HG03460 (cell line): ENCODE data around the gene CSNK2A3.

ENCODE experiments used
- ATAC-seq: cut with Tn5 transposase; IDR thresholded peaks from one replicate; pipeline ENCODE4 v1.9.1; 2021; ENCODE audit not compliant: unreplicated experiment

Gene CSNK2A3

GRCh38 chr11:11338304-11338703 is 14.7 kb downstream of the CSNK2A3 start:
- ATAC-seq, result no peak

GRCh38 chr11:11336664-11337063 is 16.4 kb downstream of the CSNK2A3 start:
- ATAC-seq, result no peak

DNA sequence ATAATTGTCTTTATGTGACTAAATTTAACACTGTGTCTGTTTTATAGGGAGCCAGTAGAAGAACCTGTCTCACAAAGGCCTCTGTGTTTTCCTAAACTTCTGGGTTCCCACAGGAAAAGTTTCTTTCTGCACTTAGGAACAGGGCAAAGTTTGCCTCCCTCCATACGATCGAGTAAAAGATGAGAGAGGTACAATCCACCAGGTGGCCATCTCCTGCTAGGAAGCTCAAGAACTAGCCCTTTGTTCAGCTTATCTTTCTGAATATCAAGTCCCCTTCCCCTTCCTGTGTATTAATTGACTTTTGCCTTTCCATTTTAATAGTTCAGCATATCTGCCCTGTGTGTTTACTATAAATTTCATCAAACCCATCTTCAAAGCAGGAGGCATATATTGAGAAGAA is 18.0 kb downstream of the CSNK2A3 start:
- ATAC-seq, result no peak

- ATAC-seq, result no peak
These were observed 18.4 kb downstream of the CSNK2A3 start for GRCh38 chr11:11334607-11335006.

DNA sequence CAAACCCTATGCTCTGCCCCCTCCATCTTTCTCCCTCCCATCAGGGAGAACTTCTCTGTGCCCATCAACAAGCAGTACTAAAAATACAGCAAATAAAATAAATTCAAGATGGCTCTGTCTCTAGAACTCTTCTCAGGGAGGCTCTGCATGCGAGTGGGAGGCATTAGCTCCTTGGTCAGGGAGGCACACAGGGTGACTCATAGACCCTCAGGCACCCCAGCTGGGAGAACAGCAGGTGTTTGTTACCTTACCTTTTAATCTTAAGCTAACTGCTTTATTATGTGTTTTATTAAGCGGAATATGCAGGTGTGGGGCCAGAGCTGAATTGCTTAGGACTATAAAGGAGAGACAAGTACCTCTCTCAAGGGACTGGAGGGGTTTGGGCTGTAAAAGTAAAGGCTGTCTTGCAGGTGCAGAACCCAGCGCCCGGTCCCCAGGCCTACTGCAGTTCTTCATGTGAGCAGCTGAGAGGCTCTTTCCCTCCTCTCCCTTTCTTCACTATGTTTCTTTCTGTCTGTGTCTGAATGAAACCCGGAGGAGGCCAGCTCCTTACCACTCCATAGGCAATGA is 20.8 kb downstream of the CSNK2A3 start:
- no peak for ATAC-seq

GRCh38 chr11:11329062-11329806 is 23.8 kb downstream of the CSNK2A3 start:
- ATAC-seq, result no peak

DNA sequence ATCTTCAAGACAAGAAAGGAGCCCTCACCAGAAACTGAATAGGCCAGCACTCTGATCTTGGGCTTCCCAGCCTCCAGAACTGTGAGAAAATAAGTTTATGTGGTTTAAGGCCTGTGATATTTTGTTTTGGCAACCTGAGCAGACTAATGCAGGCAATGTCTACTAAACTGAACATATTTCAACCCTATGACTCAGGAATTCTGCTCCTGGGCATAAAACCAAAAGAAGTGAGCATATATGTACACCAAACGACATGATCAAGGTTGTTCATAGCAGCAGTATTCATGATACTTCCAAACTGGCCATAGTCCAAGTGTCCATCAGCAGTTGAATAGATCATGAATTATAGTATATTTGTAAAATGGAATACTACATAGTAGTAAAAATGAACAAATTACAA is 29.0 kb downstream of the CSNK2A3 start:
- ATAC-seq, result no peak

GRCh38 chr11:11322101-11322500 is 30.9 kb downstream of the CSNK2A3 start:
- no peak for ATAC-seq

GRCh38 chr11:11320825-11321224 is 32.2 kb downstream of the CSNK2A3 start:
- ATAC-seq, result no peak

- ATAC-seq, result no peak
These were observed 34.1 kb downstream of the CSNK2A3 start for GRCh38 chr11:11318961-11319360.

GRCh38 chr11:11318461-11318860 is 34.6 kb downstream of the CSNK2A3 start:
- no peak for ATAC-seq

DNA sequence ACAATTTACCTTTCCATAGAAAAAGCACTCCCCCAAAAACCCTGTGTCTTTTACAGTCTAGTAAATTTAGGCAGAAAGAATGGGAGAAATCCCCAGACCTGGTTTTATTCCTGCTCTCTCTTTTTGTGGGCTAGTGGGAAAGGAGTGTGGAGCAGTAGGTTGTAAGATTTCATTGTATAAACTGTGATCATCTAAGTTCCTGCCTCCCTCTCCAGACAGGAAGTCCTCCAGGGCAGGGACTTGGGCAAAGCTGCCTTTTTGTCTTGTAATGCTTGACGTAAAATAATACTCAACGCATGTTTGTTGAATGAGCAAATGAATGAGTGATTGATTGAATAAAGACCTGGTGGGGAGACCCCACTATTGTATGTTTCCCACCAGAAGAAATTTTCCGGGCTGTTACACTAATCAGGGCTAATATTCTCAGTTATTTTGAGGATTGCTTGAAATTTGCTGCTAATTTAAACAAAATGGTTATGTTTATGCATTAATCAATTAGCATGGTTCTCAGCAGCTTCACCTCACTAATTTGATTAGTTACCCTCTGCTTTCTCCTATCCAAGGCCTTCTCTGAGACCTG is 36.3 kb downstream of the CSNK2A3 start:
- ATAC-seq, result no peak

DNA sequence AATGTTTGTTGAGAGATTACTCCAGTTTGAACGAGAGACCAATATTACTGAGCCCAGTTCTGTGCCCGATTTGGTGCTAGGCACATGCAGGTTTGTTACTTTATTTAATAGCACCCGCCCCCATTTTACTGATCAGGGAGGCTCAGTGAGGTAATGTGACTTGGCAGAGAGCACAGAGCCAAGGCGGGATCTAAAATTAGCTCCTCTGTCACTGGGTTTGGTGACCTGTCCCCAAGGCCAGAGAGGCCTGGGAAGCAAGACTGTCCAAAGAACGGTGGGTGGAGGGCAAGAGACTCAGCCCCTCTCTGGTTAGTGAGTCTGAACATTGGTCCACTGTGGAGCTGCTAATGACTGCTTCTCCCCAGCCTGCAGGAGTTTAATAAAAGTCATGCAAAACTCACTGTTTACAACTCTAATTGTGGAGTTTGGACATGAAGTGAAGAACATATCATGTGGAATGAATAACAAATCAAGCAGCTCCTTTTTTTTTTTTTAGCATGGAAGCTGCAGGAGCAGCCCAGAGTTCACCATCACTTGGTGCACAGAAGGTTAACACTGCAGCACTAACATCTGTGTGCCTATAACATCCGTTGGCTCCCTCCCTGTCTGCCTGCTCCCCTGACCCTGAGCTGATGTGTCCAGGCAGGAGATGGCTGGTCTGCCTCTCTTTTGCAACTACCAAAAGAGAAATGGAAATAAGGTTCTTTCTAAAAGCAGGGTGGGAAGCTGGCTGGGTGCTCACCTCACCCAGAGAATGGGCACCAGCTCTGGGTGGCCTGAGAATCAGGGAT is 39.0 kb downstream of the CSNK2A3 start:
- no peak for ATAC-seq

DNA sequence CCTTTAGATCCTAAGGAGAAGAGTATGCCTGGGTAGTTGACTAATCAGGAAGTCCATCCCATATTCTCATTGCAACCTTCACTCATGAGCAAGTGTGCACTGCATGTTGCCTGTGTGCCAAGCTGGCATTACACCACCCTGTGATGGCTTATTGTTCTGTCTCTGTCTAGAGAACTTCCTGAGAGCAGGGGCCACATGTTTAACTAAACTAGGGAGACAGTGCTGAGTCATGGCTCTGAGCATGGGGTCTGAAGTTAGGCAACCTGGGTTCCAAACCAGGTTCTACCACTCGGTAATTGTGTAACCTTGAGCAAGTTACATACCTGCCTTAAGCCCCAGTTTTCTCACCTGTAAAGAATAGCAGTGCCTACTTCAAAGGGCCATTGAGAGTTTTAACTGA is 39.6 kb downstream of the CSNK2A3 start:
- ATAC-seq, result no peak

- no peak for ATAC-seq
These were observed 40.3 kb downstream of the CSNK2A3 start for GRCh38 chr11:11312738-11313137.

- ATAC-seq, result no peak
These were observed 41.9 kb downstream of the CSNK2A3 start for GRCh38 chr11:11311169-11311568.

DNA sequence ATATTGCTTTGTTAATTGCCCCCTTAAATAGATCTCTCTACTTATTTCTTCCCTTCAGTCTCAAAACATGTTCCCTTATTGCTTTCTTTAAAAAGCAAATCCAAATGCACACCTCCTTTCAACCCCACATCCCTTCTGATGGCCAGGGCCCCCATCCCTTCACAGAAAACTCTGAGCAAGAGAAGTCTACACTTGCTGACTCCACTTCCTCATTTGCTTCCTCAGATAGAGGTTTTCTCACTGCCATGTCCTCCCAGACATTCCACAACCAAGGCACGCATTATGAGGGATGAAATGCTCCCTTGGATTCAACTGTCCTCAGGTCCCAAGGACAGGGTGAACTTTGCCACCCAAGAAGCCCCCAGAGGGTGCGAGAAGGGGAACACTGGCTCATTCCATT is 43.1 kb downstream of the CSNK2A3 start:
- ATAC-seq, result no peak

GRCh38 chr11:11308249-11308648 is 44.8 kb downstream of the CSNK2A3 start:
- no peak for ATAC-seq

- no peak for ATAC-seq
These were observed 46.2 kb downstream of the CSNK2A3 start for GRCh38 chr11:11306855-11307254.

GRCh38 chr11:11304550-11304949 is 48.5 kb downstream of the CSNK2A3 start:
- no peak for ATAC-seq

DNA sequence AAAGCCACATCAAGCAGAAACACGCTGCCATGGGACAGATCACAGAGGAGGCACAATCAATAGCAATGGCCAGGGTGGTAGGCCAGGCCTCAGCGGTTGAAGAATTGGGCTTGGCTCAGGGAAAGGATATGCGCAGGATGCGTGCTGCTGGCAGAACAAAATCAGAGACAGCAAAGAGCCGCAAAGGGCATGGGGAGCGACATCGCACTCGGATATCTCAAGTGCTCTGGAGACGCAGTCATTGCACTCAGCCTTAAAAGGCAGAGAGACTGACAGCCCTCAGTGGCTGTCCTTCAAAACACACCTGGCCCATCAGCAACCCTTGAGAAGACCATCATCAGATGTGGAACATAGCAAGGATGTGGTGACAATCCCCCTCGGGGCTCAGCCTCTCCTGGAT is 50.5 kb downstream of the CSNK2A3 start:
- no peak for ATAC-seq
